Transverse colon (tissue), 4 donors: ENCODE measurements around the gene POU6F1.

Experiments
- EP300 ChIP-seq: sonication (generic); formaldehyde crosslinking; IDR thresholded peaks from one replicate; pipeline ENCODE4 v1.6.1; 2017; ENCODE audit warnings: antibody characterized with exemption, low read depth
- POLR2A ChIP-seq: fragments of 450-650 bp; IDR thresholded peaks from one replicate; pipeline ENCODE4 v1.6.1; 2016; ENCODE audit warnings: antibody characterized with exemption, mild to moderate bottlenecking, moderate library complexity
- POLR2AphosphoS5 ChIP-seq, 3 donors: sonication (generic); formaldehyde crosslinking; IDR thresholded peaks; one replicate each; pipeline ENCODE4 v1.6.1; 2016; ENCODE audit warnings: antibody characterized with exemption in 3 of 3
- TF ChIP-seq, protein P1 (sequence below), 5 experiments: fragments of 200-600 bp in 3 of 5; fragments of 450-650 bp in 2 of 5; sonication (generic) in 3 of 5; IDR thresholded peaks; 1 replicate in 2 of 5; 2 replicates in 3 of 5; pipeline ENCODE4 v1.5.1; 2016 to 2017; ENCODE audit warnings: antibody characterized with exemption in 5 of 5, inconsistent platforms in 3 of 5, mild to moderate bottlenecking in 2 of 5, moderate library complexity in 1 of 5

DNA sequence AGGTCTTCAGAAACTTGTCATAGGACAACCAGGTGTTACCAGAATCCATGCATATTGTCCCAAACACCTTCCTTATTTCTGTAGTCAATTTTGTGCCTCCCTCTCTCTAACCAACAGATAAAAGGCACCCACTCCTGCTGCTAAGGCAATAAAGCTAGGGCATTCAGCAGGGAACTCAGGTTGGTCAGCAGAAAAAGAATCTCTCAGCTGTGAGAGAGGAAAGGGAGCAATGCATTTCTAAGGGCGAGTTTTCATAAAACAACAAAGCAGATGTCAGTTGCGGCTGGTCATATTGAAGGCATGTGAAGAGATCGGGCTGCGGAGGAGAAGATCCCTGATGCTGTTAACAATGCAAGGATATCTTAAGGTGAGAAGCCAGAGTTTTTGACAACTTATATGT lies 7.4 kb upstream of the POU6F1 start:
- TF ChIP-seq, protein P1, sequence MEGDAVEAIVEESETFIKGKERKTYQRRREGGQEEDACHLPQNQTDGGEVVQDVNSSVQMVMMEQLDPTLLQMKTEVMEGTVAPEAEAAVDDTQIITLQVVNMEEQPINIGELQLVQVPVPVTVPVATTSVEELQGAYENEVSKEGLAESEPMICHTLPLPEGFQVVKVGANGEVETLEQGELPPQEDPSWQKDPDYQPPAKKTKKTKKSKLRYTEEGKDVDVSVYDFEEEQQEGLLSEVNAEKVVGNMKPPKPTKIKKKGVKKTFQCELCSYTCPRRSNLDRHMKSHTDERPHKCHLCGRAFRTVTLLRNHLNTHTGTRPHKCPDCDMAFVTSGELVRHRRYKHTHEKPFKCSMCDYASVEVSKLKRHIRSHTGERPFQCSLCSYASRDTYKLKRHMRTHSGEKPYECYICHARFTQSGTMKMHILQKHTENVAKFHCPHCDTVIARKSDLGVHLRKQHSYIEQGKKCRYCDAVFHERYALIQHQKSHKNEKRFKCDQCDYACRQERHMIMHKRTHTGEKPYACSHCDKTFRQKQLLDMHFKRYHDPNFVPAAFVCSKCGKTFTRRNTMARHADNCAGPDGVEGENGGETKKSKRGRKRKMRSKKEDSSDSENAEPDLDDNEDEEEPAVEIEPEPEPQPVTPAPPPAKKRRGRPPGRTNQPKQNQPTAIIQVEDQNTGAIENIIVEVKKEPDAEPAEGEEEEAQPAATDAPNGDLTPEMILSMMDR (IDR thresholded peaks at IDR 0.05): no peak
- TF ChIP-seq POLR2AphosphoS5 (IDR thresholded peaks at IDR 0.05): no peak
- TF ChIP-seq POLR2A: no peak
- TF ChIP-seq EP300: no peak
